GM23338 (cell line): ENCODE results near the gene C14orf132. TPM values are rescaled to one million over a fixed set of nuclear protein-coding genes. Genes with fewer than 3 reads are reported as not detected.

ENCODE experiments used
- ATAC-seq: fragments of 200-7000 bp; cut with Tn5 transposase; 3 replicates; pipeline ENCODE4 v1.9.1; 2020
- DNase-seq: peaks from one replicate; pipeline ENCODE4 v3.0.0-alpha.2; 2015; ENCODE audit warnings: low spot score
- H2AFZ ChIP-seq: fragments of 200-600 bp; sonication (generic); 2 replicates; pipeline ENCODE4 v1.8.0; 2016; ENCODE audit warnings: antibody characterized with exemption, mild to moderate bottlenecking, moderate library complexity
- H3F3A ChIP-seq: fragments of 200-600 bp; sonication (generic); replicated peaks from 2 replicates; pipeline ENCODE4 v1.8.0; 2017; ENCODE audit warnings: antibody characterized with exemption, mixed run types, low read depth
- H3K27ac ChIP-seq: fragments of 200-600 bp; sonication (generic); 2 replicates; pipeline ENCODE4 v1.6.1; 2016; ENCODE audit warnings: low read depth
- H3K27me3 ChIP-seq: fragments of 200-600 bp; sonication (generic); 2 replicates; pipeline ENCODE4 v1.8.0; 2016; ENCODE audit warnings: mild to moderate bottlenecking, mixed run types, moderate library complexity; ENCODE audit not compliant: insufficient read depth
- H3K36me3 ChIP-seq: fragments of 200-600 bp; sonication (generic); 2 replicates; pipeline ENCODE4 v1.8.0; 2016; ENCODE audit warnings: mild to moderate bottlenecking; ENCODE audit not compliant: insufficient read depth
- H3K4me1 ChIP-seq: fragments of 200-600 bp; sonication (generic); 2 replicates; pipeline ENCODE4 v1.8.0; 2016; ENCODE audit warnings: mild to moderate bottlenecking, moderate library complexity; ENCODE audit not compliant: insufficient read depth
- H3K4me2 ChIP-seq: fragments of 200-600 bp; sonication (generic); 2 replicates; pipeline ENCODE4 v1.7.1; 2017; ENCODE audit warnings: mixed run types
- H3K4me3 ChIP-seq: fragments of 200-600 bp; sonication (generic); 2 replicates; pipeline ENCODE4 v1.6.1; 2016; ENCODE audit warnings: mixed run types
- H3K79me2 ChIP-seq: fragments of 200-600 bp; sonication (generic); replicated peaks from 2 replicates; pipeline ENCODE4 v1.8.0; 2017; ENCODE audit warnings: mild to moderate bottlenecking; ENCODE audit not compliant: insufficient read depth
- H3K9me2 ChIP-seq: fragments of 200-600 bp; sonication (generic); 2 replicates; pipeline ENCODE4 v1.8.0; 2017; ENCODE audit not compliant: insufficient read depth
- H4K20me1 ChIP-seq: fragments of 200-600 bp; sonication (generic); replicated peaks from 2 replicates; pipeline ENCODE4 v1.8.0; 2017; ENCODE audit warnings: mild to moderate bottlenecking; ENCODE audit not compliant: insufficient read depth
- H3K27ac Mint-ChIP-seq: 2 replicates; pipeline ENCODE4 v1.8.0; 2020; ENCODE audit warnings: inconsistent platforms, mild to moderate bottlenecking, moderate library complexity, mixed read lengths
- H3K27me3 Mint-ChIP-seq: 3 replicates; pipeline ENCODE4 v1.8.0; 2022; ENCODE audit warnings: low read depth, mild to moderate bottlenecking, moderate library complexity, mixed read lengths, inconsistent platforms; ENCODE audit not compliant: insufficient read depth, poor library complexity
- H3K36me3 Mint-ChIP-seq: 3 replicates; pipeline ENCODE4 v1.8.0; 2021; ENCODE audit warnings: low read depth, mild to moderate bottlenecking, inconsistent platforms, moderate library complexity, mixed read lengths
- H3K4me1 Mint-ChIP-seq: 3 replicates; pipeline ENCODE4 v1.8.0; 2020; ENCODE audit warnings: mild to moderate bottlenecking, inconsistent platforms, mixed read lengths
- H3K4me3 Mint-ChIP-seq: 3 replicates; pipeline ENCODE4 v1.8.0; 2021; ENCODE audit warnings: moderate library complexity, mild to moderate bottlenecking, inconsistent platforms, mixed read lengths
- H3K9me3 Mint-ChIP-seq: 3 replicates; pipeline ENCODE4 v1.8.0; 2020; ENCODE audit warnings: moderate library complexity, mild to moderate bottlenecking, inconsistent platforms, mixed read lengths
- CREB1 ChIP-seq: fragments of 250-450 bp; sonication (Bioruptor Pico); IDR thresholded peaks from 2 replicates; pipeline ENCODE4 v1.5.0; 2020; ENCODE audit warnings: low read depth, mild to moderate bottlenecking, moderate library complexity
- CTCF ChIP-seq, 2 experiments: fragments of 200-600 bp in 1 of 2; sonication (generic) in 1 of 2; conservative IDR thresholded peaks; 2 replicates each; pipeline versions ENCODE4 v1.5.1 to v1.6.1; 2016 to 2017; ENCODE audit warnings: antibody characterized with exemption in 2 of 2, low read depth in 2 of 2, mild to moderate bottlenecking in 2 of 2, moderate library complexity in 1 of 2
- EZH2 ChIP-seq: fragments of 200-600 bp; sonication (generic); IDR thresholded peaks from one replicate; pipeline ENCODE4 v1.8.0; 2017; ENCODE audit warnings: antibody characterized with exemption, mild to moderate bottlenecking, low read depth; ENCODE audit not compliant: unreplicated experiment
- EZH2phosphoT487 ChIP-seq: fragments of 200-600 bp; sonication (generic); IDR thresholded peaks from one replicate; pipeline ENCODE4 v1.8.1; 2018; ENCODE audit warnings: antibody characterized with exemption; ENCODE audit not compliant: unreplicated experiment
- POLR2AphosphoS5 ChIP-seq: IDR thresholded peaks from 2 replicates; pipeline ENCODE4 v1.6.1; 2016; ENCODE audit warnings: antibody characterized with exemption, low read depth
- ZNF462 ChIP-seq: fragments of 250-450 bp; sonication (Bioruptor Pico); IDR thresholded peaks from 2 replicates; pipeline ENCODE4 v1.5.0; 2020; ENCODE audit warnings: mild to moderate bottlenecking, moderate library complexity
- polyA plus RNA-seq: library from polyadenylated mRNA; unstranded; fragments of >200 nt; fragmentation: Nextera tagmentation; extraction: Ambion mirVana; gene quantifications from 2 replicates; pipeline ENCODE4 v1.2.1, GENCODE V29; 2016
- total RNA-seq: library from RNA; depleted of rRNA; stranded (reverse); fragments of >200 nt; shearing (Covaris generic); gene quantifications from 2 replicates; pipeline ENCODE4 v1.2.3, GENCODE V29; 2014

C14orf132 gene
- total and polyA plus RNA-seq, 2 experiments from 2014 or later, result 13.8 to 16.2 TPM

DNA sequence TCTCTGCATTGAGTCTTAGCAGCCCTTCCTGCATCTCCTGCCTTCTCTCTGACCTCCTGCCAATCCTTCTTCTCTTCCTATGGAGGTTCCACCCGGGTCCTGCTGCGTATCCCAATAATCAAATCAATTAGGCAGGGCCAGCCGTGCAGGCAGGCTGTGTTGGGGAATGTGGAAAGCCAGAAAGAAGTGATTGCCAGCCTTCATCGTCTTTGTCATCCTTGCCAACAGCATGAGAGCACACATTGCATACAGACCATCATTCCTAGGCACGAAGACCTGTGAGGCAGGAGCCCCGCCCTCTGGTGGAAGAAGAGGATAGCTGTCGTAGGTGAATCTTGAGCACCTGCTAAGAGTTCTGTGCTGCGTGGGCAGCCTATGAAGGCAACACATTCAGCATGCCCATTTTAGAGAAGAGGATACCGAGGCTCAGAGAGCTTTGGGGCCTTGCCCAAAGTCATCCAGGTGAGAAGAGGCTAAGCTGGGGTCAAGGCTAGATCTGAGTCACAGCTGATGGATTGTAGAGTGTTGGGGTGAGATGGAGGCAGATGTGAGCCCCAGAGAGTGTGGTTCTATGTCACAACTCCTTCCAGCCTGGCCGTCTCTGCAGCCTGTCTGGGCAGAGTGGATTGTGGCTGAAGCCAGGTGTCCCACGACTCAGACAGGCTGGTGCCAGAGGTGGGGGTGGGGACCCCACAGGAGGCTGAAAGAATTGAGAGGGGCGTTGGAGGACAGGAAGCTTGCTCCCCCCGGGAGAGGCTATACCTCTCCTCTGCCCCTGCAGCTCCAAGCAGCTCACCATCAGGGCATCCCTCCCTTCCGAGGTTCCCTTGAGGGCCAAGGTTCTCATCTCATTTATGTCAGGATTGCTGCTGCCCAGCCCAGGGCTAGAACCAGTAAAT, 12.7 kb downstream of the C14orf132 start:
- peaks cover 5% of the 10 kb centered on the region for H3K27me3 Mint-ChIP-seq
- no peak overlapping the region for H3K27ac Mint-ChIP-seq

GRCh38 chr14:96052541-96053247, 13.5 kb downstream of the C14orf132 start:
- no peaks in the 10 kb centered on the region for H3K9me3 Mint-ChIP-seq
- no peaks in the 10 kb centered on the region; the same call in 1 of the 2 replicates for H3K9me2 ChIP-seq
- TF ChIP-seq CREB1, result no peak
- TF ChIP-seq EZH2phosphoT487, result no peak
- no peak for TF ChIP-seq ZNF462 (CRISPR knock-in tag)
- no peak for TF ChIP-seq POLR2AphosphoS5

More for the DNA sequence above, 12.7 kb downstream of the C14orf132 start:
- H3K36me3 Mint-ChIP-seq, result no peaks in the 10 kb centered on the region; the same call in 2 of the 3 replicates
- Histone ChIP-seq H3K36me3 (no peaks in the 10 kb centered on the region), H3K4me2 (no peak overlapping the region), H3K4me1 (0 out of 2 replicates have a peak, but pooled peaks cover 4% of the 10 kb centered on the region), H3F3A (no peaks in the 10 kb centered on the region), H3K27me3 (no peaks in the 10 kb centered on the region), H3K4me3 (no peak overlapping the region), H3K9me2 (no peaks in the 10 kb centered on the region; the same call in 1 of the 2 replicates), H2AFZ (no peak overlapping the region), H4K20me1 (peaks cover 9% of the 10 kb centered on the region), H3K79me2 (peaks cover 3% of the 10 kb centered on the region; the same call in 1 of the 2 replicates), H3K27ac (no peak overlapping the region)
- no peaks in the 10 kb centered on the region for H3K9me3 Mint-ChIP-seq
- ATAC-seq (peak; percentile 95), DNase-seq (peak; percentile 88)
- TF ChIP-seq CTCF (conservative IDR thresholded peaks at IDR 0.05; ENCODE audit: low read depth in 2 of 2) (peak; percentile 82 to 89), EZH2 (no peak)
- H3K4me1 Mint-ChIP-seq, result peaks cover 4% of the 10 kb centered on the region
- H3K4me3 Mint-ChIP-seq, result no peak overlapping the region

More at GRCh38 chr14:96052541-96053247, 13.5 kb downstream of the C14orf132 start:
- Histone ChIP-seq H2AFZ (no peak overlapping the region), H3K4me2 (no peak overlapping the region), H4K20me1 (peaks cover 9% of the 10 kb centered on the region), H3K79me2 (peaks cover 3% of the 10 kb centered on the region; the same call in 1 of the 2 replicates), H3K36me3 (no peaks in the 10 kb centered on the region), H3F3A (no peaks in the 10 kb centered on the region), H3K27ac (no peak overlapping the region), H3K4me1 (0 out of 2 replicates have a peak, but pooled peaks cover 4% of the 10 kb centered on the region), H3K4me3 (no peak overlapping the region), H3K27me3 (no peaks in the 10 kb centered on the region)
- Mint-ChIP-seq H3K27ac (no peak overlapping the region), H3K36me3 (no peaks in the 10 kb centered on the region; the same call in 2 of the 3 replicates), H3K27me3 (peaks cover 5% of the 10 kb centered on the region), H3K4me3 (no peak overlapping the region), H3K4me1 (peaks cover 4% of the 10 kb centered on the region)
- ATAC-seq (no peak), DNase-seq (no peak)
